Measurements from ENCODE around the gene PLEKHH1.
A peak's percentile ranks its signal among the peaks of the same experiment; 100 is the strongest.

PLEKHH1 gene

GRCh38 chr14:67630938-67631337, 97.8 kb downstream of the PLEKHH1 start:
- DNase-seq: no peak

DNA sequence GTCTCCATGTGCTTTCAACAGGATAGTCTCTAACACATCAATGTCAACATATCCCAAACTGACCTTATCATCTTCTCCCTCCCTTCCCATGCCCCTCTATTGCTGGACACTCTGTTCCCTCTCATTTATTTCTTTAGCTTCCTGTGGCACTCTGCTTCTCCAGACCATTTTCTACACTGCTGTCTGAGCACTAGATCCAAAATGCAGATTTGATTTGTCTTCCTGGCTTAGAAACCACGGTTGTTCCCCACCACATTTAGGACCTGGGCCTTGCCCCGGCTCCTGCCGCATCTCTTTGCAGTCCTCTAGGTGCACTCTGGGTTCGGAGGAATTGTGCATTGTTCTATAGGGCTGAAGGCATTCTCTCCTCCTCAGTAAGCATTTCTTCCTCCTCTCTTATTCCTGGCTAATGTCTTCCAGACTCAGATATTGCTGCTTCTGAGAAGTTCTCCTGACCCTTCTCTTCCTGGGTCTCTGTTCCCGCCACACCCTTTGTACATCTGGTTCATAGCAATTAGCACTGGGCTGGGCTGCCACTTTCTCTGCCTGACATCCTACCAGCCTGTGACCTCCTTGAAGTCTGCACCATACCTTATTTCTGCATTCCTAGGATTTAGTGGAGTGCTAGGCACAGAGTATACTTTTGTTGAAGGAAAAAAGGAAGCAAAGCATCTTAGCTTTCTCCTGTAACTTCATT, 100.5 kb downstream of the PLEKHH1 start:
- DNase-seq: no peak

DNA sequence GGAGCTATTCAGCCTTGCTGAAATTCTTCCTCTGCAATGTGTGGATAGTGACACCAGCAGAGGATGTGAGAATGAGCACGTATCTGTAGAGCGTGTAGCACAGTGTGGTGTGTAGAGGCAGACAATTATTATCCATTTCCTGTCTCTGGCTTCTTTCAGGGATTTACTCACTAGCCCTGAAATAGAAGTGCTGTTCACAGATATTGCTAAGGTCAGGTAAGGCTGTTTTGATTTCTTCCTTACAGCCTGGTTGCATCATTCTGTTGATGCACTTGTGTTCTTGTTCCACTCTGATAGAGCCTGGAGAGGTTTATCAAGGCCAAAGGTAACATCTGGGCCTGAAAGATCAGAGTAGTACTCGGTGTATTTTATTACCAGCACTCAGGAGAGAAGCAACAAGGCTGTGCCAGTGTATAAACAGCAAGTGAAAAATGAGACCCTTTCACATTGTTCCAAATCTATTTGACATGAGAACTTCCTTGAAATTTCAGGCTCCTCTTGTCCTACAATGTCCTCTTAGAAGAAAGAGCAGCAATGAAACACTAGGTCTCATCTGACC, 103.3 kb downstream of the PLEKHH1 start:
- DNase-seq: peak; percentile 83

DNA sequence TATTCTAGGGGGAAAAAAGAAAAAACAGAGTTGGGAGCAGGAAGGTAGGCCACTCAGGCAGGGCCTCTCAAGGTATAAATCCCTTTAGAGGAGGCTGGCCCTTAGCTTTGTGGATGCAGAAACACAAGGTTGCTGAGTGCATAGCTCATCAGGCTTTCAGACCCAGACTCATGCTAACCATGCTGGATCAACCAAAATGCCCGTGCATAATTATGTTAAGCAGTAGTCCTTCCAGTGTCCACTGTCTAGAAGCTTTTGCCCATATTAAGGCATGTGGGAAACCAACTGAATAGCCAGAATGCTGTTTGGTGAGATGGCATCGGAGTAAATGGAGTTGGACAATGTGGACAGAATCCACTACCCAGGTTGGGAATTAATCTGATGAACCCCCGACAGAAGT, 105.6 kb downstream of the PLEKHH1 start:
- no peak for DNase-seq

Measured in fibroblast of skin of scalp (primary cell).